Stimulated activated naive CD8-positive, alpha-beta T cell treated with anti-CD3 and anti-CD28 coated beads, Interleukin-15, Interleukin-2, amounts not matched to agents 100 U/mL and 50 U/mL, for 24 hours (primary cell): ENCODE data around the gene KAZALD1.

Experiments
- ATAC-seq: fragments of 150-1000 bp; cut with Tn5 transposase; one replicate; pipeline ENCODE4 v1.10.0; 2021
- DNase-seq: peaks from one replicate; pipeline ENCODE4 v3.0.0; 2021

The KAZALD1 gene

GRCh38 chr10:101066896-101067355 lies 5.1 kb downstream of the KAZALD1 start:
- DNase-seq (no peak), ATAC-seq (no peak)

- ATAC-seq, result peak; percentile 72
- DNase-seq, result peak; percentile 83
Measured at GRCh38 chr10:101067356-101068083, 5.7 kb downstream of the KAZALD1 start.

GRCh38 chr10:101069441-101069840 lies 7.7 kb downstream of the KAZALD1 start:
- ATAC-seq, result no peak
- no peak for DNase-seq

- ATAC-seq (no peak), DNase-seq (no peak)
Measured at GRCh38 chr10:101070098-101070497, 8.3 kb downstream of the KAZALD1 start.

GRCh38 chr10:101071267-101071884 lies 9.6 kb downstream of the KAZALD1 start:
- ATAC-seq, result no peak

GRCh38 chr10:101071885-101072433 lies 10.2 kb downstream of the KAZALD1 start:
- ATAC-seq, result no peak

More at GRCh38 chr10:101071267-101071884, 9.6 kb downstream of the KAZALD1 start:
- peak; percentile 41 for DNase-seq

GRCh38 chr10:101072923-101073322 lies 11.1 kb downstream of the KAZALD1 start:
- ATAC-seq (no peak), DNase-seq (no peak)

More at GRCh38 chr10:101071885-101072433, 10.2 kb downstream of the KAZALD1 start:
- no peak for DNase-seq

GRCh38 chr10:101073631-101074030 lies 11.8 kb downstream of the KAZALD1 start:
- DNase-seq (no peak), ATAC-seq (no peak)

- ATAC-seq (no peak), DNase-seq (no peak)
Measured at GRCh38 chr10:101075775-101076174, 14.0 kb downstream of the KAZALD1 start.

GRCh38 chr10:101076630-101077029 lies 14.8 kb downstream of the KAZALD1 start:
- ATAC-seq (no peak), DNase-seq (no peak)

- no peak for ATAC-seq
Measured at GRCh38 chr10:101079874-101080273, 18.1 kb downstream of the KAZALD1 start.

GRCh38 chr10:101080933-101081931 lies 19.4 kb downstream of the KAZALD1 start:
- ATAC-seq (no peak), DNase-seq (no peak)

More at GRCh38 chr10:101079874-101080273, 18.1 kb downstream of the KAZALD1 start:
- no peak for DNase-seq

GRCh38 chr10:101085846-101086245 lies 24.1 kb downstream of the KAZALD1 start:
- DNase-seq (no peak), ATAC-seq (no peak)

- DNase-seq (no peak), ATAC-seq (no peak)
Measured at GRCh38 chr10:101087376-101087775, 25.6 kb downstream of the KAZALD1 start.

GRCh38 chr10:101087965-101088364 lies 26.2 kb downstream of the KAZALD1 start:
- ATAC-seq (no peak), DNase-seq (no peak)

- DNase-seq (no peak), ATAC-seq (no peak)
Measured at GRCh38 chr10:101089520-101090299, 27.9 kb downstream of the KAZALD1 start.

GRCh38 chr10:101090597-101090996 lies 28.8 kb downstream of the KAZALD1 start:
- ATAC-seq (no peak), DNase-seq (no peak)

- no peak for ATAC-seq
- DNase-seq, result no peak
Measured at GRCh38 chr10:101091546-101092290, 29.9 kb downstream of the KAZALD1 start.

- ATAC-seq, result no peak
- DNase-seq, result no peak
Measured at GRCh38 chr10:101092881-101093354, 31.1 kb downstream of the KAZALD1 start.
